Colonic mucosa (tissue), 4 donors: ENCODE data around the gene UBC. TPM values are rescaled to one million over a fixed set of nuclear protein-coding genes. Genes with fewer than 3 reads are reported as not detected.
A peak's percentile ranks its signal among the peaks of the same experiment; 100 is the strongest.
"Not testable (repeated sequence)": the region's sequence is repeated elsewhere in the genome, so short reads cannot be mapped to it uniquely, and the experiment has no call there.

Experiments
- DNase-seq: peaks from one replicate; pipeline ENCODE4 v3.0.0-alpha.2; 2020
- H3K27ac ChIP-seq: fragments of 200-600 bp; one replicate; pipeline ENCODE4 v1.8.0; 2021
- H3K27me3 ChIP-seq: fragments of 200-600 bp; one replicate; pipeline ENCODE4 v1.8.0; 2021
- H3K36me3 ChIP-seq: fragments of 200-600 bp; one replicate; pipeline ENCODE4 v1.8.0; 2021
- H3K4me1 ChIP-seq: fragments of 200-600 bp; one replicate; pipeline ENCODE4 v1.8.0; 2021; ENCODE audit warnings: mild to moderate bottlenecking
- H3K4me3 ChIP-seq: fragments of 200-600 bp; one replicate; pipeline ENCODE4 v1.8.0; 2021
- H3K9ac ChIP-seq, 2 donors: one replicate each; pipeline ENCODE4 v1.7.0; 2013; ENCODE audit warnings: control low read depth in 2 of 2, low read depth in 2 of 2, low read length in 2 of 2
- H3K9me3 ChIP-seq: fragments of 200-600 bp; one replicate; pipeline ENCODE4 v1.8.0; 2021
- intact Hi-C: fragments of 100-400 bp; cut with DNase I; formaldehyde crosslinking; loops from one replicate; pipeline ENCODE4 v1.14.1; 2022
- total RNA-seq, 2 donors: library from RNA; stranded (reverse); fragmentation: NEBNext Ultra II Directional in 1 of 2; extraction: Animal tissue kit (Norgen Biotek cat#: 25700) in 1 of 2; gene quantifications; one replicate each; pipeline ENCODE4 v1.2.1, GENCODE V29; 2021
- TF ChIP-seq, protein P1 (sequence below): fragments of 200-600 bp; IDR thresholded peaks from one replicate; pipeline ENCODE4 v1.8.0; 2022; ENCODE audit warnings: antibody characterized with exemption, mild to moderate bottlenecking
- donor health status: healthy.
- donor health status: DM: no; HTN: no; CAD: no.
- donor health status: DM: no; HTN: no; CAD: no.

UBC gene
- total RNA-seq, 2 donors from 2014 or later = 903 to 1,043 TPM

DNA sequence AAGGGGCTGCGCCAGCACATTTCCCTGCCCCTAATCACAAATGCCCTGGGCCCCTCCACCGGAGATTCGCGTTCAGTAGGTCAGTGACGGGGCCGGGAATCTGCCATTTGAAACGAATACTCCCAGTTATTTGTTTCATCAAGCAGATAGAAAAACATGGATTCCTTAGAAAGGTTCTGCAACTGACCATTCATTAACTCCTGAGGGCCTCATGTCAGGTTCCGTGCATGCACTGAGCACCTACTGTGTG lies 25.6 kb upstream of the UBC start:
- no peaks in the 10 kb centered on the region for H3K36me3 ChIP-seq
- TF ChIP-seq, protein P1, sequence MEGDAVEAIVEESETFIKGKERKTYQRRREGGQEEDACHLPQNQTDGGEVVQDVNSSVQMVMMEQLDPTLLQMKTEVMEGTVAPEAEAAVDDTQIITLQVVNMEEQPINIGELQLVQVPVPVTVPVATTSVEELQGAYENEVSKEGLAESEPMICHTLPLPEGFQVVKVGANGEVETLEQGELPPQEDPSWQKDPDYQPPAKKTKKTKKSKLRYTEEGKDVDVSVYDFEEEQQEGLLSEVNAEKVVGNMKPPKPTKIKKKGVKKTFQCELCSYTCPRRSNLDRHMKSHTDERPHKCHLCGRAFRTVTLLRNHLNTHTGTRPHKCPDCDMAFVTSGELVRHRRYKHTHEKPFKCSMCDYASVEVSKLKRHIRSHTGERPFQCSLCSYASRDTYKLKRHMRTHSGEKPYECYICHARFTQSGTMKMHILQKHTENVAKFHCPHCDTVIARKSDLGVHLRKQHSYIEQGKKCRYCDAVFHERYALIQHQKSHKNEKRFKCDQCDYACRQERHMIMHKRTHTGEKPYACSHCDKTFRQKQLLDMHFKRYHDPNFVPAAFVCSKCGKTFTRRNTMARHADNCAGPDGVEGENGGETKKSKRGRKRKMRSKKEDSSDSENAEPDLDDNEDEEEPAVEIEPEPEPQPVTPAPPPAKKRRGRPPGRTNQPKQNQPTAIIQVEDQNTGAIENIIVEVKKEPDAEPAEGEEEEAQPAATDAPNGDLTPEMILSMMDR = no peak
- H3K9ac ChIP-seq = peak overlapping the region; percentile 47 to 67
- H3K27me3 ChIP-seq = no peaks in the 10 kb centered on the region
- H3K4me3 ChIP-seq = peak overlapping the region; percentile 34
- no peaks in the 10 kb centered on the region for H3K9me3 ChIP-seq
- peaks cover 3% of the 10 kb centered on the region for H3K4me1 ChIP-seq
- peak overlapping the region; percentile 90 for H3K27ac ChIP-seq
- DNase-seq = no peak
- intact Hi-C loops = loop anchor here (5.0 kb wide), 1 partner anchor 47 kb away; the partner anchor contains the start of gene DHX37

DNA sequence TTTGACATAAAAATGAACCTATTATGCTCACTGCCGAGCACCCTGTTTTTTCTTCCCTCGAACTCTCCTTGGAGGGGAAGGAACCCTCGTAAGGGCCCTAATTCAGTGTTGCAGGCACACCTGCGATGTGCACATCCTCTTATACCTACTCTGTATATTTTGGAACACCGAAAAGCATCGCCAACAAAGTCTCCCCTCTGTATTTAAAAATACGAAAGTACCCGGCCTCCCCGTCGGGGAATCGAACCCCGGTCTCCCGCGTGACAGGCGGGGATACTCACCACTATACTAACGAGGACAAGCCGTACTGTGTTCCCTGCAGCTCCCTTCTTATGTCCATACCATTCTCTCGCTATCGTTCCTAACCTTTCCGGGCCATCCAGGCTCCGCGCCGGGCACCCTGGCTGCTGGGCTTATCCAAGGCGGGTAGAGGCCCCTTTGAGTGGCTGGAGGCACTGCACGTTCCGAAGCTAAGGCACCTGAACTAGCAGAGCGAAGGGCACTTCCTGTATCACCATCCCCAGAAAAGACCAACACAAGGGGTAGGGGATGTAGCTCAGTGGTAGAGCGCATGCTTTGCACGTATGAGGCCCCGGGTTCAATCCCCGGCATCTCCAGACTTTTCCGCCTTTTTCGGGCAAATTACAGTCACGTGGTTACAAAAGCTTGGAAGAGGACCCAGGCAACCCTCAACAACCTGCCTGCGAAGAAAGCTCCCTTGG lies 25.1 kb upstream of the UBC start:
- TF ChIP-seq, protein P1 = no peak

DNA sequence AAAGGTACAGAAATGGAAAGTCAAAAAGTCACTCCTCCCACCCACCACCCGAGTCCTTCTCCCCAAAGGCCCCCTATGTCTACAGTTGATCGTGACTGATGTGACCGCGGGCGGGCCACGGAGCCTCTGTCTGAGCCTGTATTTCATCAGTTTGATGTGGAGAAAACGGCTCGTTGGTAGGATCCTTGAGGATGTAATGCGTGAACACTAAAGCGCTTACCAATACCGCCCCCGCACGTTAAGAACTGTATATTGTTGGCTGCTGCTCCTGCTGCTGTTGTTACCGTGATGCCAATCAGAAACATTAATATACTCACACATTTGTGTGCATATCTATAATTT lies 24.6 kb upstream of the UBC start:
- DNase-seq = peak; percentile 85
- Histone ChIP-seq H3K9me3 (no peaks in the 10 kb centered on the region), H3K27ac (peak overlapping the region; percentile 90), H3K9ac (peak overlapping the region; percentile 31 to 47), H3K4me3 (peak overlapping the region; percentile 34), H3K36me3 (no peaks in the 10 kb centered on the region), H3K4me1 (peaks cover 3% of the 10 kb centered on the region), H3K27me3 (no peaks in the 10 kb centered on the region)
- TF ChIP-seq, protein P1 = peak; percentile 46
- intact Hi-C loops = no loop called here

More for the DNA sequence above, 25.1 kb upstream of the UBC start:
- peak overlapping the region; percentile 90 for H3K27ac ChIP-seq
- H3K4me1 ChIP-seq = peaks cover 3% of the 10 kb centered on the region
- H3K4me3 ChIP-seq = peak overlapping the region; percentile 34
- no peaks in the 10 kb centered on the region for H3K36me3 ChIP-seq
- peak; percentile 93 for DNase-seq
- H3K27me3 ChIP-seq = no peaks in the 10 kb centered on the region
- intact Hi-C loops = loop anchor here (5.0 kb wide), 1 partner anchor 48 kb away; the partner anchor contains the start of gene DHX37
- H3K9me3 ChIP-seq = no peaks in the 10 kb centered on the region
- peak overlapping the region; percentile 47 to 67 for H3K9ac ChIP-seq

DNA sequence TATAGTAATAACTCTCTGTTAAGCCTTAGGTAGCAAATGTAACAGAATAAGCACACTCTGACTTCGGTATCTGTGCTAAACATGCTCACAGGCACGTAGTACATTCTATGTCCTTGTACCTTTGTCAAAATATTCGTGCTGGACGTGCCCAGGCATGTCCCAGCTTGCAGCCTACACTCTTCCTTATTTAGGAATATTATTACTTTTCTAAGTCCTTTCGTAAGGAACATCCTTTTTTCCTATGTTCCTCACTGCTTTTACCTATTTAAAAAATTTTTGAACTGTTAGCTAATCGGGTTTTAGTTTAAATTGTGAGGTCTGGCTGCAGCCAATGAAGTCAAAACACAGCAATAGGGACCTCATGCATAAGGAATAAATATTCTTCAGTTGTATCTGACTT lies 24.1 kb upstream of the UBC start:
- intact Hi-C loops = no loop called here
- Histone ChIP-seq H3K9me3 (no peaks in the 10 kb centered on the region), H3K4me3 (peak overlapping the region; percentile 34), H3K4me1 (peaks cover 3% of the 10 kb centered on the region), H3K27ac (peak overlapping the region; percentile 90), H3K36me3 (no peaks in the 10 kb centered on the region), H3K27me3 (no peaks in the 10 kb centered on the region), H3K9ac (peak overlapping the region in 1 of 2 donors; percentile 47)
- TF ChIP-seq, protein P1 = no peak
- no peak for DNase-seq

DNA sequence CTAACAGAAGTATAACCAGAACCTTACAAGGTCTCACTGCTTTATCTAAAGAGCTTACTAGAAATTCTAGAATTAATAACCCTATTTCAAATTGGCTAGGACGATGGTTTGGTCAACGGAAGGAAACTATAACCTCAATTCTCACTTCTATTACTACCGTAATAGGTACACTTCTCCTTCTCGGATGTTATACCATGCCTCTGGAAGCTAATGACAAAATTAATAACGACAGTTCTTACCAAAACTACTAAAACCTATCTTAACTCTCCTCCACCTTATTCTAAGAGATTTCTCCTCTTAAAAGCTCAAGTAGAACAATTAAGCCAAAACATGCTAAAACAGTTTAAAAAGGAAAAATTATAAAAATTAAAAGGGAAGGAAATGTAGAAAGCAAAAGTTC lies 23.7 kb upstream of the UBC start:
- intact Hi-C loops = no loop called here
- H3K27me3 ChIP-seq = no peaks in the 10 kb centered on the region
- peak overlapping the region; percentile 90 for H3K27ac ChIP-seq
- DNase-seq = no peak
- no peak overlapping the region for H3K4me3 ChIP-seq
- peak overlapping the region in 1 of 2 donors; percentile 47 for H3K9ac ChIP-seq
- H3K36me3 ChIP-seq = no peaks in the 10 kb centered on the region
- H3K9me3 ChIP-seq = no peaks in the 10 kb centered on the region
- peaks cover 3% of the 10 kb centered on the region for H3K4me1 ChIP-seq
- TF ChIP-seq, protein P1 = no peak

DNA sequence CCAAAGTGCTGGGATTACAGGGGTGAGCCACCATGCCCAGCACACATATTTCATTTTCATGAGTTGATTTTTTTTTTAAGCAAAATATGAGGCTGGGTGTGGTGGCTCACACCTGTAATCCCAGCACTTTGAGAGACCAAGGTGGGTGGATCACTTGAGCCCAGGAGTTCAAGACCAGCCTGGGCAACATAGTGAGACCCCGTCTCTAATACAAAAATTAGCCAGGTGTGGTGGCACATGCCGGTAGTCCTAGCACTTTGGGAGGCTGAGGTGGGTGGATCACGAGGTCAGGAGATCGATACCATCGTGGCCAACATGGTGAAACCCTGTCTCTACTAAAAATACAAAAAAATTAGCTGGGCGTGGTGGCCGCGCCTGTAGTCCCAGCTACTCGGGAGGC lies 17.1 kb upstream of the UBC start:
- H3K27ac ChIP-seq, H3K9ac ChIP-seq, H3K36me3 ChIP-seq, H3K27me3 ChIP-seq, DNase-seq, H3K9me3 ChIP-seq, H3K4me1 ChIP-seq, intact Hi-C loops, H3K4me3 ChIP-seq: not testable (repeated sequence)
